SU-DHL-6 (cell line): Measurements from ENCODE around the gene DUS2.

Source experiments
- H2AFZ ChIP-seq: fragments of 200-600 bp; sonication (generic); 2 replicates; pipeline ENCODE4 v1.6.1; 2014; ENCODE audit warnings: low read depth, mild to moderate bottlenecking, moderate library complexity, mixed read lengths, antibody characterized with exemption, low read length; ENCODE audit not compliant: severe bottlenecking
- H3F3A ChIP-seq: fragments of 200-600 bp; shearing (Covaris generic); 2 replicates; pipeline ENCODE4 v1.6.0; 2016; ENCODE audit warnings: antibody characterized with exemption, mild to moderate bottlenecking; ENCODE audit not compliant: insufficient read depth
- H3K27ac ChIP-seq: fragments of 200-600 bp; sonication (generic); 2 replicates; pipeline ENCODE4 v1.5.1; 2016; ENCODE audit warnings: low read depth, mild to moderate bottlenecking, low read length, moderate library complexity, mixed read lengths
- H3K27me3 ChIP-seq: fragments of 200-600 bp; sonication (generic), shearing (Covaris generic); 2 replicates; pipeline ENCODE4 v1.6.0; 2014; ENCODE audit warnings: mild to moderate bottlenecking, low read length
- H3K36me3 ChIP-seq: fragments of 200-600 bp; sonication (generic); 2 replicates; pipeline ENCODE4 v1.6.1; 2014; ENCODE audit warnings: mild to moderate bottlenecking, low read length, mixed read lengths
- H3K4me2 ChIP-seq: fragments of 300-600, 200-600 bp; shearing (Covaris generic), sonication (generic); 2 replicates; pipeline ENCODE4 v1.6.0; 2014; ENCODE audit warnings: low read length, low read depth, mild to moderate bottlenecking; ENCODE audit not compliant: poor library complexity, severe bottlenecking
- H3K4me3 ChIP-seq: fragments of 200-600 bp; sonication (generic); 2 replicates; pipeline ENCODE4 v1.5.1; 2014; ENCODE audit warnings: antibody characterized with exemption, low read length, mild to moderate bottlenecking, mixed read lengths; ENCODE audit not compliant: insufficient read depth, poor library complexity, severe bottlenecking
- H3K79me2 ChIP-seq: fragments of 200-600 bp; sonication (generic); 2 replicates; pipeline ENCODE4 v1.6.1; 2014; ENCODE audit warnings: mild to moderate bottlenecking, low read length, moderate library complexity; ENCODE audit not compliant: insufficient read depth
- H3K9ac ChIP-seq: fragments of 200-600 bp; sonication (generic); 2 replicates; pipeline ENCODE4 v1.7.0; 2014; ENCODE audit warnings: mild to moderate bottlenecking, low read length
- H3K9me2 ChIP-seq: fragments of 200-600 bp; sonication (generic); replicated peaks from 2 replicates; pipeline ENCODE4 v1.6.1; 2014; ENCODE audit warnings: low read length; ENCODE audit not compliant: insufficient read depth
- H3K9me3 ChIP-seq: fragments of 200-600 bp; sonication (generic); 2 replicates; pipeline ENCODE4 v1.6.1; 2014; ENCODE audit warnings: low read length, mixed read lengths; ENCODE audit not compliant: insufficient read depth
- H4K20me1 ChIP-seq: fragments of 200-600 bp; sonication (generic); 2 replicates; pipeline ENCODE4 v1.6.1; 2014; ENCODE audit warnings: low read depth, mild to moderate bottlenecking, antibody characterized with exemption, low read length, moderate library complexity, mixed read lengths
- EZH2phosphoT487 ChIP-seq: fragments of 200-600 bp; sonication (generic), shearing (Covaris generic); conservative IDR thresholded peaks from 2 replicates; pipeline ENCODE4 v1.6.1; 2018; ENCODE audit warnings: mild to moderate bottlenecking, antibody characterized with exemption, low read length, moderate library complexity, mixed read lengths
- TF ChIP-seq, protein P1 (sequence below): fragments of 200-600 bp; sonication (generic); IDR thresholded peaks from one replicate; pipeline ENCODE4 v1.5.1; 2017; ENCODE audit warnings: antibody characterized with exemption, mild to moderate bottlenecking, low read length, moderate library complexity; ENCODE audit not compliant: insufficient read depth, poor library complexity, severe bottlenecking

Gene DUS2

DNA sequence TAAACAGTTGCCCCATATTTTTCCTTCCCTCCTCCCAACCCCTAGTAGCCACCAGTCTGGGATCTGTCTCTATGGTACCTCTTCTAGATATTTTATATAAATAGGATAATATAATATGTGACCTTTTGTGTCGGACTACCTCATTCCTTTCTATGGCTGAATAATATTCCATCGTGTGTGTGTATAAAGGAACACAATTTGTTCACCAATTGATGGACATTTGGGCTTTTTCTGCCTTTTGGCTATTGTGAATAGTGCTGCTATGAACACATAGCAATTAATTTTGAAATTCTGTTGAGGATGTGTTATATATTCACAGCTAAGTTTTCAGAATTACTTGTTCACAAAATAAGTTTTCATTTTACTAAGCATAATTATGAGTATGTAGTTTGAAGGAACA lies 64.6 kb downstream of the DUS2 start:
- peaks cover 32% of the 10 kb centered on the region for H4K20me1 ChIP-seq
- no peaks in the 10 kb centered on the region for H3K9me2 ChIP-seq
- no peak overlapping the region for H3K4me3 ChIP-seq
- H2AFZ ChIP-seq: no peak overlapping the region
- no peak for TF ChIP-seq EZH2phosphoT487
- TF ChIP-seq, protein P1, sequence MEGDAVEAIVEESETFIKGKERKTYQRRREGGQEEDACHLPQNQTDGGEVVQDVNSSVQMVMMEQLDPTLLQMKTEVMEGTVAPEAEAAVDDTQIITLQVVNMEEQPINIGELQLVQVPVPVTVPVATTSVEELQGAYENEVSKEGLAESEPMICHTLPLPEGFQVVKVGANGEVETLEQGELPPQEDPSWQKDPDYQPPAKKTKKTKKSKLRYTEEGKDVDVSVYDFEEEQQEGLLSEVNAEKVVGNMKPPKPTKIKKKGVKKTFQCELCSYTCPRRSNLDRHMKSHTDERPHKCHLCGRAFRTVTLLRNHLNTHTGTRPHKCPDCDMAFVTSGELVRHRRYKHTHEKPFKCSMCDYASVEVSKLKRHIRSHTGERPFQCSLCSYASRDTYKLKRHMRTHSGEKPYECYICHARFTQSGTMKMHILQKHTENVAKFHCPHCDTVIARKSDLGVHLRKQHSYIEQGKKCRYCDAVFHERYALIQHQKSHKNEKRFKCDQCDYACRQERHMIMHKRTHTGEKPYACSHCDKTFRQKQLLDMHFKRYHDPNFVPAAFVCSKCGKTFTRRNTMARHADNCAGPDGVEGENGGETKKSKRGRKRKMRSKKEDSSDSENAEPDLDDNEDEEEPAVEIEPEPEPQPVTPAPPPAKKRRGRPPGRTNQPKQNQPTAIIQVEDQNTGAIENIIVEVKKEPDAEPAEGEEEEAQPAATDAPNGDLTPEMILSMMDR: no peak
- H3K9ac ChIP-seq: no peak overlapping the region
- H3K36me3 ChIP-seq: no peaks in the 10 kb centered on the region
- H3K4me2 ChIP-seq: peak overlapping the region; percentile 96
- H3K79me2 ChIP-seq: peaks cover 68% of the 10 kb centered on the region
- H3K27me3 ChIP-seq: no peaks in the 10 kb centered on the region
- no peaks in the 10 kb centered on the region for H3K9me3 ChIP-seq
- H3K27ac ChIP-seq: no peak overlapping the region
- peaks cover 33% of the 10 kb centered on the region for H3F3A ChIP-seq

DNA sequence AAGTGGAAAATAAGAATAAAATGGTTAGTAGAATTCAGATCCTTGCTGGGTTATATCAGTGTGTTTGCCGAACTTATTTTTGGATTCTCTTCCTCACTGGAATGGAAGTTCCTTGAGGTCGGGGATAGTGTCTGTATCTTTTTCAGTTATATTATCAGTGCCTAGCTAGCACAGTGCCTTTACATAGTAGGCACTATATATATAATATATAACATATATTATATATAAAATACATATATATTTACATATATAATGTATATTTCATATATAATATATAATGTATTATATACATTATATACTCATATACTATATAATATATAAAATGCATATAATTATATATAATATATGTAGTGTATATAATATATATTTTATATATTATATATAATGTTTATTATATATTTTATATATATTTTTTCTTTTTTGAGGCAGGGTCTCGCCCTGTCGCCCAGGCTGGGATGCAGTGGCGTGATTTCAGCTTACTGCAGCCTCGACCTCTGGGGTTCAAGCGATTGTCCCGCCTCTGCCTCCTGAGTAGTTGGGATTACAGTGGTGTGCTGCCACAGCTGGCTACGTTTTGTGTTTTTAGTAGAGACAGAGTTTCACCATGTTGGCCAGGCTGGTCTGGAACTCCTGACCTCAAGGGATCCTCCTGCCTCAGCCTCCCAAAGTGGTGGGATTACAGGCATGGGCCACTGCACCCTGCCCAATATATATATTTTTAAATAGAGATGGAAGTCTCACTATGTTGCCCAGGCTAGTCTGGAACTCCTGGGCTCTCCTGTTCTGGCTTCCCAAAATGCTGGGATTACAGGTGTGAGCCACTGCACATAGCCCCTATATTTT lies 65.3 kb downstream of the DUS2 start:
- Histone ChIP-seq H3K36me3 (no peaks in the 10 kb centered on the region), H3K9me3 (no peaks in the 10 kb centered on the region), H2AFZ (no peak overlapping the region), H3K4me3 (no peak overlapping the region), H3K9me2 (no peaks in the 10 kb centered on the region), H3K27ac (no peak overlapping the region), H4K20me1 (peaks cover 36% of the 10 kb centered on the region), H3F3A (peaks cover 36% of the 10 kb centered on the region), H3K4me2 (peak overlapping the region; percentile 96), H3K9ac (no peak overlapping the region), H3K27me3 (no peaks in the 10 kb centered on the region), H3K79me2 (peaks cover 75% of the 10 kb centered on the region)
- TF ChIP-seq, protein P1: no peak

DNA sequence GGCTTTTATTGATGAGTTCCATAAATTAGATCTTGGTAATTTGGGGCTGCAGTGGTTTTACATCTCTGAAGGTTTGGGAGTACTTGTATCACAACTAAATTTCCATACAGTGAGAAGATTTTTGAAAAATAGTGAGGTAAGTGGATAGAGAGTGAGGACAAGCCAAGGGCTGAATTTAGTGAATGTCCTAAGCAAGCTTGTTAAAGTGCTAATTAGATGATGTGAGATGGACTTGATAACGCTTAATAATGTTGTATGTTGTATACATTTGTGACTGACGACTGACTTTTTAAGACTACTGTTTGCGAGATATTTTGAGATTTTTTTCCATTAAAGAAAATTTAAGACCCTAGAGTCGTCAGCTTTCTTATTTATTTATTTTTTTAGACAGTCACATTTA lies 66.0 kb downstream of the DUS2 start:
- no peaks in the 10 kb centered on the region for H3K36me3 ChIP-seq
- H3K9me3 ChIP-seq: no peaks in the 10 kb centered on the region
- no peak overlapping the region for H2AFZ ChIP-seq
- TF ChIP-seq EZH2phosphoT487: no peak
- TF ChIP-seq, protein P1: no peak
- no peaks in the 10 kb centered on the region for H3K9me2 ChIP-seq
- H4K20me1 ChIP-seq: peaks cover 36% of the 10 kb centered on the region
- H3K27ac ChIP-seq: no peak overlapping the region; the same call in 1 of the 2 replicates
- H3K9ac ChIP-seq: no peak overlapping the region
- H3F3A ChIP-seq: peaks cover 36% of the 10 kb centered on the region
- peak overlapping the region; percentile 86 for H3K4me2 ChIP-seq
- H3K4me3 ChIP-seq: no peak overlapping the region
- no peaks in the 10 kb centered on the region for H3K27me3 ChIP-seq
- H3K79me2 ChIP-seq: peaks cover 82% of the 10 kb centered on the region
